Peyer's patch (tissue), 4 donors: ENCODE data around the gene CDC42.

Experiments used
- POLR2A ChIP-seq, 2 donors: fragments of 450-650 bp; IDR thresholded peaks; one replicate each; pipeline ENCODE4 v1.5.1; 2017; ENCODE audit warnings: antibody characterized with exemption in 2 of 2, mild to moderate bottlenecking in 2 of 2, moderate library complexity in 2 of 2
- TF ChIP-seq, protein P1 (sequence below), 6 experiments: fragments of 450-650 bp in 4 of 6; fragments of 200-600 bp in 2 of 6; sonication (generic) in 1 of 6; IDR thresholded peaks; one replicate each; pipeline ENCODE4 v1.5.1; 2017 to 2019; ENCODE audit warnings: antibody characterized with exemption in 6 of 6, mild to moderate bottlenecking in 3 of 6, moderate library complexity in 1 of 6

- TF ChIP-seq, protein P1, sequence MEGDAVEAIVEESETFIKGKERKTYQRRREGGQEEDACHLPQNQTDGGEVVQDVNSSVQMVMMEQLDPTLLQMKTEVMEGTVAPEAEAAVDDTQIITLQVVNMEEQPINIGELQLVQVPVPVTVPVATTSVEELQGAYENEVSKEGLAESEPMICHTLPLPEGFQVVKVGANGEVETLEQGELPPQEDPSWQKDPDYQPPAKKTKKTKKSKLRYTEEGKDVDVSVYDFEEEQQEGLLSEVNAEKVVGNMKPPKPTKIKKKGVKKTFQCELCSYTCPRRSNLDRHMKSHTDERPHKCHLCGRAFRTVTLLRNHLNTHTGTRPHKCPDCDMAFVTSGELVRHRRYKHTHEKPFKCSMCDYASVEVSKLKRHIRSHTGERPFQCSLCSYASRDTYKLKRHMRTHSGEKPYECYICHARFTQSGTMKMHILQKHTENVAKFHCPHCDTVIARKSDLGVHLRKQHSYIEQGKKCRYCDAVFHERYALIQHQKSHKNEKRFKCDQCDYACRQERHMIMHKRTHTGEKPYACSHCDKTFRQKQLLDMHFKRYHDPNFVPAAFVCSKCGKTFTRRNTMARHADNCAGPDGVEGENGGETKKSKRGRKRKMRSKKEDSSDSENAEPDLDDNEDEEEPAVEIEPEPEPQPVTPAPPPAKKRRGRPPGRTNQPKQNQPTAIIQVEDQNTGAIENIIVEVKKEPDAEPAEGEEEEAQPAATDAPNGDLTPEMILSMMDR (IDR thresholded peaks at IDR 0.05), result no peak
- no peak for TF ChIP-seq POLR2A (IDR thresholded peaks at IDR 0.05)
Observed at GRCh38 chr1:22050330-22050729, 2.2 kb upstream of the CDC42 start.
